Measurements from ENCODE around the gene RALGPS2. TPM values are rescaled to one million over a fixed set of nuclear protein-coding genes. Genes with fewer than 3 reads are reported as not detected.

The RALGPS2 gene
- total and polyA plus RNA-seq, 2 of the 8 experiments (the other 6 are each of a cell fraction or from before 2014, with no cell fraction given), result 6.7 to 38.0 TPM

DNA sequence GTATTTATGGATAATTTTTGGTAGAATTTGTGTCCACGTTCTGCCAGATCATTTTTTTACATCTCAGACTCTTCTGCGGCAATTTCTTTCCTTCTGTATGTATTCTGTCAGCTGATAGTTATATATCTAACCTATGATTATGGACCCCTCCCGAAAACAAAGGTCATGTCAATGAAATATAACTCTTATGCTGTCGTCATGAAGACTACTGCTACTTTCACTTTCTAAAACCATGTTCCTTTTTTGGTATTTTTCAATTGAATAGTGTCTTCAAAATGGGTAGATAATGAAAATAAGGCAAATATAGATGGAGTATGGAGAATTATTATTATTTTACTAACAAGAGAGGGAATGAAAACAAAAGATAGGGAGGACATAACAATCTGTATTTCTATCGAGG lies 142.6 kb downstream of the RALGPS2 start (continued):
- TF ChIP-seq, protein P1, sequence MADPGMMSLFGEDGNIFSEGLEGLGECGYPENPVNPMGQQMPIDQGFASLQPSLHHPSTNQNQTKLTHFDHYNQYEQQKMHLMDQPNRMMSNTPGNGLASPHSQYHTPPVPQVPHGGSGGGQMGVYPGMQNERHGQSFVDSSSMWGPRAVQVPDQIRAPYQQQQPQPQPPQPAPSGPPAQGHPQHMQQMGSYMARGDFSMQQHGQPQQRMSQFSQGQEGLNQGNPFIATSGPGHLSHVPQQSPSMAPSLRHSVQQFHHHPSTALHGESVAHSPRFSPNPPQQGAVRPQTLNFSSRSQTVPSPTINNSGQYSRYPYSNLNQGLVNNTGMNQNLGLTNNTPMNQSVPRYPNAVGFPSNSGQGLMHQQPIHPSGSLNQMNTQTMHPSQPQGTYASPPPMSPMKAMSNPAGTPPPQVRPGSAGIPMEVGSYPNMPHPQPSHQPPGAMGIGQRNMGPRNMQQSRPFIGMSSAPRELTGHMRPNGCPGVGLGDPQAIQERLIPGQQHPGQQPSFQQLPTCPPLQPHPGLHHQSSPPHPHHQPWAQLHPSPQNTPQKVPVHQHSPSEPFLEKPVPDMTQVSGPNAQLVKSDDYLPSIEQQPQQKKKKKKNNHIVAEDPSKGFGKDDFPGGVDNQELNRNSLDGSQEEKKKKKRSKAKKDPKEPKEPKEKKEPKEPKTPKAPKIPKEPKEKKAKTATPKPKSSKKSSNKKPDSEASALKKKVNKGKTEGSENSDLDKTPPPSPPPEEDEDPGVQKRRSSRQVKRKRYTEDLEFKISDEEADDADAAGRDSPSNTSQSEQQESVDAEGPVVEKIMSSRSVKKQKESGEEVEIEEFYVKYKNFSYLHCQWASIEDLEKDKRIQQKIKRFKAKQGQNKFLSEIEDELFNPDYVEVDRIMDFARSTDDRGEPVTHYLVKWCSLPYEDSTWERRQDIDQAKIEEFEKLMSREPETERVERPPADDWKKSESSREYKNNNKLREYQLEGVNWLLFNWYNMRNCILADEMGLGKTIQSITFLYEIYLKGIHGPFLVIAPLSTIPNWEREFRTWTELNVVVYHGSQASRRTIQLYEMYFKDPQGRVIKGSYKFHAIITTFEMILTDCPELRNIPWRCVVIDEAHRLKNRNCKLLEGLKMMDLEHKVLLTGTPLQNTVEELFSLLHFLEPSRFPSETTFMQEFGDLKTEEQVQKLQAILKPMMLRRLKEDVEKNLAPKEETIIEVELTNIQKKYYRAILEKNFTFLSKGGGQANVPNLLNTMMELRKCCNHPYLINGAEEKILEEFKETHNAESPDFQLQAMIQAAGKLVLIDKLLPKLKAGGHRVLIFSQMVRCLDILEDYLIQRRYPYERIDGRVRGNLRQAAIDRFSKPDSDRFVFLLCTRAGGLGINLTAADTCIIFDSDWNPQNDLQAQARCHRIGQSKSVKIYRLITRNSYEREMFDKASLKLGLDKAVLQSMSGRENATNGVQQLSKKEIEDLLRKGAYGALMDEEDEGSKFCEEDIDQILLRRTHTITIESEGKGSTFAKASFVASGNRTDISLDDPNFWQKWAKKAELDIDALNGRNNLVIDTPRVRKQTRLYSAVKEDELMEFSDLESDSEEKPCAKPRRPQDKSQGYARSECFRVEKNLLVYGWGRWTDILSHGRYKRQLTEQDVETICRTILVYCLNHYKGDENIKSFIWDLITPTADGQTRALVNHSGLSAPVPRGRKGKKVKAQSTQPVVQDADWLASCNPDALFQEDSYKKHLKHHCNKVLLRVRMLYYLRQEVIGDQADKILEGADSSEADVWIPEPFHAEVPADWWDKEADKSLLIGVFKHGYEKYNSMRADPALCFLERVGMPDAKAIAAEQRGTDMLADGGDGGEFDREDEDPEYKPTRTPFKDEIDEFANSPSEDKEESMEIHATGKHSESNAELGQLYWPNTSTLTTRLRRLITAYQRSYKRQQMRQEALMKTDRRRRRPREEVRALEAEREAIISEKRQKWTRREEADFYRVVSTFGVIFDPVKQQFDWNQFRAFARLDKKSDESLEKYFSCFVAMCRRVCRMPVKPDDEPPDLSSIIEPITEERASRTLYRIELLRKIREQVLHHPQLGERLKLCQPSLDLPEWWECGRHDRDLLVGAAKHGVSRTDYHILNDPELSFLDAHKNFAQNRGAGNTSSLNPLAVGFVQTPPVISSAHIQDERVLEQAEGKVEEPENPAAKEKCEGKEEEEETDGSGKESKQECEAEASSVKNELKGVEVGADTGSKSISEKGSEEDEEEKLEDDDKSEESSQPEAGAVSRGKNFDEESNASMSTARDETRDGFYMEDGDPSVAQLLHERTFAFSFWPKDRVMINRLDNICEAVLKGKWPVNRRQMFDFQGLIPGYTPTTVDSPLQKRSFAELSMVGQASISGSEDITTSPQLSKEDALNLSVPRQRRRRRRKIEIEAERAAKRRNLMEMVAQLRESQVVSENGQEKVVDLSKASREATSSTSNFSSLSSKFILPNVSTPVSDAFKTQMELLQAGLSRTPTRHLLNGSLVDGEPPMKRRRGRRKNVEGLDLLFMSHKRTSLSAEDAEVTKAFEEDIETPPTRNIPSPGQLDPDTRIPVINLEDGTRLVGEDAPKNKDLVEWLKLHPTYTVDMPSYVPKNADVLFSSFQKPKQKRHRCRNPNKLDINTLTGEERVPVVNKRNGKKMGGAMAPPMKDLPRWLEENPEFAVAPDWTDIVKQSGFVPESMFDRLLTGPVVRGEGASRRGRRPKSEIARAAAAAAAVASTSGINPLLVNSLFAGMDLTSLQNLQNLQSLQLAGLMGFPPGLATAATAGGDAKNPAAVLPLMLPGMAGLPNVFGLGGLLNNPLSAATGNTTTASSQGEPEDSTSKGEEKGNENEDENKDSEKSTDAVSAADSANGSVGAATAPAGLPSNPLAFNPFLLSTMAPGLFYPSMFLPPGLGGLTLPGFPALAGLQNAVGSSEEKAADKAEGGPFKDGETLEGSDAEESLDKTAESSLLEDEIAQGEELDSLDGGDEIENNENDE (IDR thresholded peaks at IDR 0.05; ENCODE audit: insufficient replicate concordance, low read length), result no peak
- TF ChIP-seq CHD2 (IDR thresholded peaks at IDR 0.05; ENCODE audit: low read length) (no peak), NRF1 (IDR thresholded peaks at IDR 0.05; ENCODE audit: low read depth, low read length) (no peak), MAFK (IDR thresholded peaks at IDR 0.05; ENCODE audit: low read depth, low read length) (no peak)
- TF ChIP-seq, protein P2, sequence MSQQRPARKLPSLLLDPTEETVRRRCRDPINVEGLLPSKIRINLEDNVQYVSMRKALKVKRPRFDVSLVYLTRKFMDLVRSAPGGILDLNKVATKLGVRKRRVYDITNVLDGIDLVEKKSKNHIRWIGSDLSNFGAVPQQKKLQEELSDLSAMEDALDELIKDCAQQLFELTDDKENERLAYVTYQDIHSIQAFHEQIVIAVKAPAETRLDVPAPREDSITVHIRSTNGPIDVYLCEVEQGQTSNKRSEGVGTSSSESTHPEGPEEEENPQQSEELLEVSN (IDR thresholded peaks at IDR 0.05), result no peak
